ENCODE data around the gene CUX1. TPM values are rescaled to one million over a fixed set of nuclear protein-coding genes. Genes with fewer than 3 reads are reported as not detected.

The CUX1 gene
- total RNA-seq, 2 donors from 2014 or later = 122 to 131 TPM

Small RNA genes lying within 50 kb of the gene (microRNA-seq; reads per million reads assigned to microRNA genes)
- gene MIR4285 = 0 reads per million in 2 donors

Other genes with a start within 250 kb of the CUX1 start
- gene MYL10, start 188.3 kb upstream of the CUX1 start, total RNA-seq = not detected